ENCODE data around the gene SULT6B1.
A peak's percentile ranks its signal among the peaks of the same experiment; 100 is the strongest.
"Not testable (repeated sequence)": the region's sequence is repeated elsewhere in the genome, so short reads cannot be mapped to it uniquely, and the experiment has no call there.

Gene SULT6B1, protein sequence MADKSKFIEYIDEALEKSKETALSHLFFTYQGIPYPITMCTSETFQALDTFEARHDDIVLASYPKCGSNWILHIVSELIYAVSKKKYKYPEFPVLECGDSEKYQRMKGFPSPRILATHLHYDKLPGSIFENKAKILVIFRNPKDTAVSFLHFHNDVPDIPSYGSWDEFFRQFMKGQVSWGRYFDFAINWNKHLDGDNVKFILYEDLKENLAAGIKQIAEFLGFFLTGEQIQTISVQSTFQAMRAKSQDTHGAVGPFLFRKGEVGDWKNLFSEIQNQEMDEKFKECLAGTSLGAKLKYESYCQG

DNA sequence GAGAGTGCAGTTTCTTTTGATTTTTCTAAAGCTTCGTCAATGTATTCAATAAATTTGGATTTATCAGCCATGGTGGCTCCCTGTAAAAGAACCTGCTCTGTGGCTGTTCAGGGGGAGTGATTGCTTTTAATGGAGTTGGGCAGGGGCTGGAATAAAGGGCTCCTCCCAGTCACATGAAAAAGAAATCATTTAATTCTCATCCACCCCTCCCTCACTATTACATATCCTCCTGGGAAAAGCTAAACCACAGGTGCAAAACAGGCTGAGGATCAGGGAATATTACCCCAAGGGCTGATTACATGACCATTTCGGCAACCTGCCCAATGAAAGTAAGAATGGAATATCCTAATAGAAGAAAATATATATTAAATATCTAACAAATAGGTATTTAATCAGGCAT, at the start of gene SULT6B1:
SULT6B1 (minus strand) TSS at position 101 of the 400 bp plus-strand sequence; CDS start at position 71, 30 bp downstream.
- no peaks in the 10 kb centered on the region for H3K36me3 ChIP-seq (replicated peaks)
- no peaks in the 10 kb centered on the region for H3K27me3 ChIP-seq (ENCODE audit: low read depth)
- in situ Hi-C loops (cut with MboI; ENCODE audit: low sequenced_read_pairs): no loop called here
- H3K4me3 ChIP-seq: no peak within 1 kb of the TSS
- no peak for DNase-seq (ENCODE audit: low spot score in 2 of 2)
- H3K9me3 ChIP-seq: no peaks in the 10 kb centered on the region
- peaks cover 9% of the 10 kb centered on the region for H3K4me1 ChIP-seq

DNA sequence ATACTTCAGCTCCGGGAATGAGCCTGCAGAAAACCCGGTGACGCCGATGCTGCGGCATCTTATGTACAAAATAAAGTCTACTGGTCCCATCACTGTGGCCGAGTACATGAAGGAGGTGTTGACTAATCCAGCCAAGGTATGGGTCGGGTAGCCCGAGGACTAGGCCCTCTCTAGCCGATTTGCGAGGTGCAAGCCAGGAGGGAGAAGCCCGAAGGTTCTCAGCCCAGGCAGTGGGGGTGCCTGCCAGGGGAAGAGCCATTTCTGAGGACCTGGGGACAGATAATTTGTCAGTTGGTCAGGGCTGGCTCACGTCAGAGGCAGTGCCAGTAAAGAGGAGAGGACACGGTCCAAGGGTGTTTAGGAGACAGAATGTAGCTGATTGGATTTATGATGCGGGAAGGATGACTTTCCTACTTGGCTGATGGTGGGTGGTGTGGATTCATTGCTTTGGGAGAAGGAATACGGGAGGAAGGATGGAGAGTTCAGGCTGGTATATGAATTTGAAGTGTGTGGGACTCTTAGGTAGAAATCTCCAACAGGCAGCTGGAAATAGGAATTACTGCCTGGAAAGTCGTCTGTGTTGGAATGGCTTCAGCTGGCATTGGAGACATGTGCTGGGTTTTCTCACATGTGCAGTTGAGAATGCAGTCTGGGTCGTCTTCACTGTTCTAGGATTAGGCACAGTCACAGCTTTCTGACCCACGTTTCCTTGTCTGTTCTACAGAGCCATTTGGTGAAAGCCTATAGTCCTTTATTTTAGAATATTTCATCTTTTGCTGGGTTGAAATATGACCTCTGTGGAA, 43.9 kb upstream of the SULT6B1 start:
- H3K36me3 ChIP-seq (replicated peaks): peaks cover 21% of the 10 kb centered on the region
- H3K9me3 ChIP-seq: no peaks in the 10 kb centered on the region
- H3K4me1 ChIP-seq: peaks cover 13% of the 10 kb centered on the region
- in situ Hi-C loops (cut with MboI; ENCODE audit: low sequenced_read_pairs): no loop called here
- H3K4me3 ChIP-seq: peak overlapping the region; percentile 89
- H3K27me3 ChIP-seq (ENCODE audit: low read depth): no peaks in the 10 kb centered on the region
- no peak for DNase-seq (ENCODE audit: low spot score in 2 of 2)

GRCh38 chr2:37231241-37232130, 43.0 kb upstream of the SULT6B1 start, which contains the start of the genes CEBPZ and NDUFAF7:
Gene CEBPZ (minus strand): TSS chr2:37231596. CDS start chr2:37231567, 29 bp downstream.
Gene NDUFAF7 (plus strand): TSS chr2:37231658. CDS start chr2:37231706, 48 bp downstream.
- peak; percentile 92 for DNase-seq (ENCODE audit: low spot score in 2 of 2)
- in situ Hi-C loops (cut with MboI; ENCODE audit: low sequenced_read_pairs): no loop called here
- peaks cover 24% of the 10 kb centered on the region for H3K36me3 ChIP-seq (replicated peaks)
- peak within 1 kb of the TSS; percentile 89 for H3K4me3 ChIP-seq
- H3K27me3 ChIP-seq (ENCODE audit: low read depth): no peaks in the 10 kb centered on the region
- no peaks in the 10 kb centered on the region for H3K9me3 ChIP-seq
- peaks cover 20% of the 10 kb centered on the region for H3K4me1 ChIP-seq

DNA sequence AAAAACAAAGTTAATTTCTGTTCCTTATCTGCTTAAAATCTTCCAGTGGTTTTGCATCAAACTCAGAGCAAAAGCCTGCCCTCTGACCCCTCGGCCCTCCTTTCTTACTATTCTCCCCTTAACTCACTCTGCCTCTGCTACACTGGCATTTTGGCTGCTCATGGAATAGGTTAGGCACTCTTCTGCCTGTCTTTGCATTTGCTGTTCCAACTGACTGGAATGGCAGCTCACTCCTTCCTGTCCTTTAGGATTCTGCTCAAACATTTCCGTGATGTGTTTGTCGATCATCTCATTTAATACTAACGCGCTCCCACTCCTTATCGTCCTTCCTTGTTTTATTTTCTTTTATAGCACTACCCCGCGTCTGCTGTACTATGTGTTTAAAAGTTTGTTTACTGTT, 42.1 kb upstream of the SULT6B1 start:
- no peaks in the 10 kb centered on the region for H3K27me3 ChIP-seq (ENCODE audit: low read depth)
- H3K4me3 ChIP-seq: peak overlapping the region; percentile 89
- H3K4me1 ChIP-seq: peaks cover 25% of the 10 kb centered on the region
- DNase-seq (ENCODE audit: low spot score in 2 of 2): peak in 1 of 2 experiments; percentile 27
- peaks cover 17% of the 10 kb centered on the region for H3K36me3 ChIP-seq (replicated peaks)
- no peaks in the 10 kb centered on the region for H3K9me3 ChIP-seq
- in situ Hi-C loops (cut with MboI; ENCODE audit: low sequenced_read_pairs): no loop called here

DNA sequence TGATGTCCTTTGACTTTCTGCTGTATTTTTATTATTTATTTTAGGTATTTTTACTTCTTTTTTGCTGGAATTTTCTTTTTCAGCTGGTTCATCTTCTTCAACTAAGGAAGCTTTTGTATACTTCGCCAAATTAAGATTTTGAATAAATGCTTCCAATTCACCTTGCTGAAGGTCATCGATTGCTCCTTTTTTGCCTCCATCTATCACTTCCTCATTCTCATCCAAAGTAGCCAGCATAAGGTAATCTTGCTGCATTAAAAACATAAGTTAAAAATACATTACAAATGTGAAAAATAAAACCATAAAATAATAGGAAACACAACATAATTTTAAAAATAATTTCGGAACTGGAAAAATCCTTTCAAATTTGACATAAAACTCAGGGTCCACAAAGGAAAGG, 40.3 kb upstream of the SULT6B1 start:
- Histone ChIP-seq H3K27me3 (ENCODE audit: low read depth) (no peaks in the 10 kb centered on the region), H3K4me1 (peaks cover 37% of the 10 kb centered on the region), H3K36me3 (replicated peaks) (peaks cover 23% of the 10 kb centered on the region), H3K9me3 (no peaks in the 10 kb centered on the region), H3K4me3 (no peak overlapping the region)
- DNase-seq (ENCODE audit: low spot score in 2 of 2): no peak
- in situ Hi-C loops (cut with MboI; ENCODE audit: low sequenced_read_pairs): no loop called here

- peak overlapping the region; percentile 25 for H3K4me3 ChIP-seq
- H3K9me3 ChIP-seq: no peaks in the 10 kb centered on the region
- DNase-seq (ENCODE audit: low spot score in 2 of 2): peak; percentile 66 to 75
- H3K4me1 ChIP-seq: peaks cover 31% of the 10 kb centered on the region
- in situ Hi-C loops (cut with MboI; ENCODE audit: low sequenced_read_pairs): no loop called here
- no peaks in the 10 kb centered on the region for H3K27me3 ChIP-seq (ENCODE audit: low read depth)
- peaks cover 42% of the 10 kb centered on the region for H3K36me3 ChIP-seq (replicated peaks)
Measured at GRCh38 chr2:37226863-37227262, 38.4 kb upstream of the SULT6B1 start.

DNA sequence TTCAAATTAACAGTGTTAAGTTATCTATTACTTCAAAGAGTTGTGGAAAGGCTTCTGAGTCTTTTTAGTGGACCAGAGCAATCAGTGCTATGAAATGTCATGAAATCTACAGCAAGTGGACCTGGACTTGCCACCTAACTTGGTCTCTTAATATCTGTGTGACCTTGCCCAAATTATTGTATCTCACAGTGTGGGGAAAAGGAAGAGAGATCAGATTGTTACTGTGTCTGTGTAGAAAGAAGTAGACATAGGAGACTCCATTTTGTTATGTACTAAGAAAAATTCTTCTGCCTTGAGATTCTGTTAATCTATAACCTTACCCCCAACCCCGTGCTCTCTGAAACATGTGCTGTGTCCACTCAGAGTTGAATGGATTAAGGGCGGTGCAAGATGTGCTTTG, 36.7 kb upstream of the SULT6B1 start:
- DNase-seq (ENCODE audit: low spot score in 2 of 2); in situ Hi-C loops (cut with MboI; ENCODE audit: low sequenced_read_pairs); H3K27me3 ChIP-seq (ENCODE audit: low read depth); H3K9me3 ChIP-seq: not testable (repeated sequence)
- peak overlapping the region; percentile 10 for H3K4me3 ChIP-seq
- H3K4me1 ChIP-seq: peaks cover 31% of the 10 kb centered on the region
- peaks cover 59% of the 10 kb centered on the region for H3K36me3 ChIP-seq (replicated peaks)

DNA sequence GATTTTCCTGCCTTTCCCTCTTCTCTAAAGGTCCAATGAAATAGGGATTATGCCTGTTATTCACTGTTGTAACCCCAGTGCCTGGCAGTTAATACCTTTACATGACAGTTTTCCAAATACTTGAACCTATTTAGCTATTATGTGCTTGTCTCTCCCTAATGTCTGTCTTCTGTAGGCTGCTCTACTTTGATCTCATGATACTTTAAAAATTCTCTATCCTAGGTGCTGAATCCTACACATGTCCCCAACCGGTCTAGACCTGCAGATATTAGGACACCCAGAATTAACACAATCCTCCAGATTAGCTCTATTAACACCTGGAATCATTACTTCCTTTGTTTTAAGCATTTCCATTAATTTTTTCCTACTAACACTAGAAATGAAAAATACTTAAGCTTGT, 35.6 kb upstream of the SULT6B1 start:
- H3K36me3 ChIP-seq (replicated peaks): peaks cover 68% of the 10 kb centered on the region
- H3K9me3 ChIP-seq: no peaks in the 10 kb centered on the region
- no peak for DNase-seq (ENCODE audit: low spot score in 2 of 2)
- in situ Hi-C loops (cut with MboI; ENCODE audit: low sequenced_read_pairs): no loop called here
- no peak overlapping the region for H3K4me3 ChIP-seq
- H3K27me3 ChIP-seq (ENCODE audit: low read depth): no peaks in the 10 kb centered on the region
- H3K4me1 ChIP-seq: peaks cover 31% of the 10 kb centered on the region

GRCh38 chr2:37223131-37223530, 34.7 kb upstream of the SULT6B1 start:
- H3K4me1 ChIP-seq: peaks cover 29% of the 10 kb centered on the region
- no peaks in the 10 kb centered on the region for H3K9me3 ChIP-seq
- no peak overlapping the region for H3K4me3 ChIP-seq
- no peaks in the 10 kb centered on the region for H3K27me3 ChIP-seq (ENCODE audit: low read depth)
- in situ Hi-C loops (cut with MboI; ENCODE audit: low sequenced_read_pairs): no loop called here
- peaks cover 71% of the 10 kb centered on the region for H3K36me3 ChIP-seq (replicated peaks)
- DNase-seq (ENCODE audit: low spot score in 2 of 2): no peak

- in situ Hi-C loops (cut with MboI; ENCODE audit: low sequenced_read_pairs): no loop called here
- H3K4me1 ChIP-seq: peaks cover 3% of the 10 kb centered on the region; the same call in 1 of the 2 replicates
- H3K9me3 ChIP-seq: no peaks in the 10 kb centered on the region
- H3K36me3 ChIP-seq (replicated peaks): peaks cover 86% of the 10 kb centered on the region
- H3K27me3 ChIP-seq (ENCODE audit: low read depth): no peaks in the 10 kb centered on the region
- H3K4me3 ChIP-seq: no peak overlapping the region
- no peak for DNase-seq (ENCODE audit: low spot score in 2 of 2)
Measured at GRCh38 chr2:37219046-37219445, 30.6 kb upstream of the SULT6B1 start.

- no peaks in the 10 kb centered on the region for H3K4me1 ChIP-seq
- no peak overlapping the region for H3K4me3 ChIP-seq
- in situ Hi-C loops (cut with MboI; ENCODE audit: low sequenced_read_pairs): no loop called here
- H3K9me3 ChIP-seq: no peaks in the 10 kb centered on the region
- H3K36me3 ChIP-seq (replicated peaks): peaks cover 84% of the 10 kb centered on the region
- DNase-seq (ENCODE audit: low spot score in 2 of 2): no peak
- H3K27me3 ChIP-seq (ENCODE audit: low read depth): no peaks in the 10 kb centered on the region
Measured at GRCh38 chr2:37215250-37215649, 26.8 kb upstream of the SULT6B1 start.

- Histone ChIP-seq H3K9me3 (peaks cover 16% of the 10 kb centered on the region), H3K4me1 (no peaks in the 10 kb centered on the region), H3K36me3 (replicated peaks) (peaks cover 95% of the 10 kb centered on the region), H3K27me3 (ENCODE audit: low read depth) (no peaks in the 10 kb centered on the region), H3K4me3 (no peak overlapping the region)
- DNase-seq (ENCODE audit: low spot score in 2 of 2): no peak
- in situ Hi-C loops (cut with MboI; ENCODE audit: low sequenced_read_pairs): no loop called here
Measured at GRCh38 chr2:37211939-37212338, 23.5 kb upstream of the SULT6B1 start.

GRCh38 chr2:37211212-37211611, 22.7 kb upstream of the SULT6B1 start:
- Histone ChIP-seq H3K4me1 (peaks cover 1% of the 10 kb centered on the region), H3K36me3 (replicated peaks) (peaks cover 95% of the 10 kb centered on the region), H3K27me3 (ENCODE audit: low read depth) (no peaks in the 10 kb centered on the region), H3K4me3 (no peak overlapping the region), H3K9me3 (peaks cover 23% of the 10 kb centered on the region)
- in situ Hi-C loops (cut with MboI; ENCODE audit: low sequenced_read_pairs): no loop called here
- no peak for DNase-seq (ENCODE audit: low spot score in 2 of 2)

Data from HAP-1 (cell line).